HG02938 (cell line): ENCODE results near the gene ARRDC3.
"Not testable (repeated sequence)": the region's sequence is repeated elsewhere in the genome, so short reads cannot be mapped to it uniquely, and the experiment has no call there.

Source experiments
- ATAC-seq: cut with Tn5 transposase; IDR thresholded peaks from one replicate; pipeline ENCODE4 v1.9.1; 2021; ENCODE audit warnings: mild to moderate bottlenecking, moderate library complexity; ENCODE audit not compliant: unreplicated experiment

ARRDC3 gene

GRCh38 chr5:91385596-91385995 lies 2.5 kb upstream of the ARRDC3 start:
- ATAC-seq, result not testable (repeated sequence)

GRCh38 chr5:91384671-91385430 lies 1.7 kb upstream of the ARRDC3 start:
- peak; percentile 11 for ATAC-seq

GRCh38 chr5:91383956-91384300 lies 811 bp upstream of the ARRDC3 start:
- ATAC-seq, result no peak

GRCh38 chr5:91382530-91383026 lies 539 bp downstream of the ARRDC3 start:
- ATAC-seq, result no peak

- ATAC-seq, result peak; percentile 18
Observed at GRCh38 chr5:91381774-91382359, 1.2 kb downstream of the ARRDC3 start.

GRCh38 chr5:91381239-91381773 lies 1.8 kb downstream of the ARRDC3 start:
- ATAC-seq, result no peak

GRCh38 chr5:91380491-91381238 lies 2.5 kb downstream of the ARRDC3 start:
- ATAC-seq, result peak; percentile 38

GRCh38 chr5:91379914-91380490 lies 3.1 kb downstream of the ARRDC3 start:
- ATAC-seq, result peak; percentile 44

GRCh38 chr5:91379246-91379913 lies 3.7 kb downstream of the ARRDC3 start:
- ATAC-seq, result no peak

GRCh38 chr5:91378752-91379211 lies 4.3 kb downstream of the ARRDC3 start:
- no peak for ATAC-seq

GRCh38 chr5:91374893-91375520 lies 8.1 kb downstream of the ARRDC3 start:
- ATAC-seq, result no peak

- ATAC-seq, result no peak
Observed at GRCh38 chr5:91373600-91373999, 9.5 kb downstream of the ARRDC3 start.

- ATAC-seq, result no peak
Observed at GRCh38 chr5:91373006-91373405, 10.1 kb downstream of the ARRDC3 start.

- no peak for ATAC-seq
Observed at GRCh38 chr5:91369480-91369879, 13.6 kb downstream of the ARRDC3 start.

GRCh38 chr5:91367908-91368648 lies 15.0 kb downstream of the ARRDC3 start:
- no peak for ATAC-seq

- no peak for ATAC-seq
Observed at GRCh38 chr5:91367344-91367743, 15.8 kb downstream of the ARRDC3 start.

GRCh38 chr5:91366551-91366950 lies 16.6 kb downstream of the ARRDC3 start:
- no peak for ATAC-seq

- ATAC-seq, result no peak
Observed at GRCh38 chr5:91365498-91365897, 17.6 kb downstream of the ARRDC3 start.

- no peak for ATAC-seq
Observed at GRCh38 chr5:91362935-91363334, 20.2 kb downstream of the ARRDC3 start.
